H1 (cell line): ENCODE results near the gene ZDHHC17. TPM values are rescaled to one million over a fixed set of nuclear protein-coding genes. Genes with fewer than 3 reads are reported as not detected.

Experiments used
- CTCF ChIA-PET: fragments of 300-600 bp; sonication (Branson Sonifier 250); formaldehyde crosslinking; loops from one replicate; lab custom pipeline; 2021; ENCODE audit not compliant: partially characterized antibody; lab: Charles Lee
- POLR2A ChIA-PET: fragments of 300-600 bp; sonication (Branson Sonifier 250); formaldehyde crosslinking; loops from one replicate; lab custom pipeline; 2021; ENCODE audit warnings: inconsistent platforms; ENCODE audit not compliant: partially characterized antibody; lab: Charles Lee
- DNase-seq, 2 experiments: peaks; one replicate each; pipeline versions ENCODE4 v3.0.0 to v3.0.0-alpha.2; 2010 to 2022; ENCODE audit warnings: low spot score in 2 of 2, low read depth in 1 of 2, mixed read lengths in 1 of 2
- FAIRE-seq: peaks from 2 replicates; lab custom pipeline; 2011; peaks lifted over from hg19 to GRCh38; lab: Jason Lieb, UNC
- H2AFZ ChIP-seq: 2 replicates; pipeline ENCODE4 v1.8.1; 2012; ENCODE audit warnings: low read length, inconsistent platforms
- H2AK5ac ChIP-seq: 2 replicates; pipeline ENCODE4 v1.6.1; 2013; ENCODE audit warnings: low read depth, low read length
- H2BK120ac ChIP-seq: replicated peaks from 2 replicates; pipeline ENCODE3; 2013; ENCODE audit warnings: low read depth, low read length, inconsistent platforms
- H2BK12ac ChIP-seq: 2 replicates; pipeline ENCODE4 v1.6.1; 2013; ENCODE audit warnings: low read depth, low read length
- H2BK15ac ChIP-seq: 2 replicates; pipeline ENCODE4 v1.6.1; 2013; ENCODE audit warnings: low read length
- H2BK20ac ChIP-seq: 2 replicates; pipeline ENCODE4 v1.6.1; 2013; ENCODE audit warnings: low read length
- H2BK5ac ChIP-seq: 2 replicates; pipeline ENCODE4 v1.6.1; 2013; ENCODE audit warnings: low read depth, low read length
- H3K14ac ChIP-seq: 2 replicates; pipeline ENCODE4 v1.6.1; 2013; ENCODE audit warnings: inconsistent platforms; ENCODE audit not compliant: insufficient read length
- H3K18ac ChIP-seq: 2 replicates; pipeline ENCODE4 v1.6.1; 2013; ENCODE audit warnings: low read length; ENCODE audit errors: extremely low read depth
- H3K23ac ChIP-seq: 2 replicates; pipeline ENCODE4 v1.6.1; 2013; ENCODE audit warnings: inconsistent platforms; ENCODE audit not compliant: insufficient read length
- H3K23me2 ChIP-seq: 2 replicates; pipeline ENCODE4 v1.6.1; 2013; ENCODE audit warnings: low read depth, low read length
- H3K27ac ChIP-seq: 2 replicates; pipeline ENCODE4 v1.6.1; 2011; ENCODE audit warnings: low read depth, low read length, inconsistent platforms
- H3K27me3 ChIP-seq, 4 experiments: replicated peaks in 1 of 4; 1 replicate in 1 of 4; 2 replicates in 3 of 4; pipeline versions ENCODE4 v1.6.1 to v1.8.1; 2011 to 2013; ENCODE audit warnings: low read length in 3 of 4, mild to moderate bottlenecking in 3 of 4, inconsistent platforms in 2 of 4, mixed read lengths in 2 of 4, moderate library complexity in 1 of 4; ENCODE audit not compliant: control insufficient read depth in 3 of 4, insufficient read depth in 3 of 4; ENCODE audit errors: extremely low read depth in 1 of 4
- H3K36me3 ChIP-seq, 4 experiments: 2 replicates each; pipeline versions ENCODE4 v1.6.1 to v1.8.1; 2011 to 2013; ENCODE audit warnings: mild to moderate bottlenecking in 4 of 4, low read length in 3 of 4, moderate library complexity in 2 of 4, control low read depth in 1 of 4, inconsistent platforms in 1 of 4; ENCODE audit not compliant: insufficient read depth in 4 of 4, control insufficient read depth in 2 of 4
- H3K4ac ChIP-seq: replicated peaks from 2 replicates; pipeline ENCODE3; 2013; ENCODE audit warnings: low read length, low read depth, mixed read lengths, inconsistent platforms; ENCODE audit not compliant: insufficient read length
- H3K4me1 ChIP-seq, 4 experiments: replicated peaks in 1 of 4; 1 replicate in 1 of 4; 2 replicates in 3 of 4; pipeline versions ENCODE4 v1.6.1 to v1.8.1; 2011 to 2013; ENCODE audit warnings: low read length in 3 of 4, inconsistent platforms in 2 of 4, mixed read lengths in 1 of 4; ENCODE audit not compliant: insufficient read depth in 4 of 4, control insufficient read depth in 3 of 4
- H3K4me2 ChIP-seq, 2 experiments: 2 replicates each; pipeline versions ENCODE4 v1.6.1 to v1.8.1; 2011 to 2013; ENCODE audit warnings: low read depth in 2 of 2, low read length in 2 of 2, control low read depth in 1 of 2, inconsistent platforms in 1 of 2, mild to moderate bottlenecking in 1 of 2; ENCODE audit not compliant: insufficient read depth in 1 of 2
- H3K4me3 ChIP-seq, 4 experiments: fragments of 200-600, 300-600 bp in 1 of 4; sonication (generic), shearing (Covaris generic), sonication (Bioruptor Twin) in 1 of 4; 2 replicates each; pipeline versions ENCODE4 v1.5.1 to v1.8.1; 2011 to 2016; ENCODE audit warnings: low read length in 4 of 4, low read depth in 3 of 4, control low read depth in 2 of 4, inconsistent platforms in 2 of 4, mild to moderate bottlenecking in 2 of 4, mixed read lengths in 1 of 4, moderate library complexity in 1 of 4; ENCODE audit not compliant: insufficient read depth in 2 of 4; ENCODE audit errors: extremely low read depth in 1 of 4
- H3K56ac ChIP-seq: replicated peaks from 2 replicates; pipeline ENCODE3; 2013; ENCODE audit warnings: low read depth, mild to moderate bottlenecking, mixed read lengths, low read length, inconsistent platforms; ENCODE audit not compliant: insufficient read length
- H3K79me1 ChIP-seq: 2 replicates; pipeline ENCODE4 v1.6.1; 2013; ENCODE audit warnings: low read depth, low read length, control low read depth
- H3K79me2 ChIP-seq, 2 experiments: 2 replicates each; pipeline versions ENCODE4 v1.6.1 to v1.8.1; 2012 to 2013; ENCODE audit warnings: low read length in 2 of 2, mild to moderate bottlenecking in 2 of 2, inconsistent platforms in 1 of 2; ENCODE audit not compliant: insufficient read depth in 2 of 2, control insufficient read depth in 1 of 2
- H3K9ac ChIP-seq, 4 experiments: replicated peaks in 1 of 4; 1 replicate in 1 of 4; 2 replicates in 3 of 4; pipeline versions ENCODE4 v1.6.1 to v1.8.1; 2011 to 2013; ENCODE audit warnings: low read depth in 3 of 4, low read length in 3 of 4, control low read depth in 2 of 4, mild to moderate bottlenecking in 2 of 4, moderate library complexity in 2 of 4, inconsistent platforms in 1 of 4; ENCODE audit errors: extremely low read depth in 1 of 4
- H3K9me3 ChIP-seq, 2 experiments: 2 replicates each; pipeline versions ENCODE4 v1.6.1 to v1.8.1; 2012 to 2013; ENCODE audit warnings: mild to moderate bottlenecking in 2 of 2, moderate library complexity in 2 of 2, control low read depth in 1 of 2, inconsistent platforms in 1 of 2, low read depth in 1 of 2, low read length in 1 of 2, mixed read lengths in 1 of 2; ENCODE audit not compliant: insufficient read depth in 2 of 2
- H4K20me1 ChIP-seq, 2 experiments: replicated peaks in 1 of 2; 2 replicates each; pipeline versions ENCODE3 to v1.8.1; 2011 to 2013; ENCODE audit warnings: inconsistent platforms in 2 of 2, low read length in 2 of 2, mild to moderate bottlenecking in 1 of 2; ENCODE audit not compliant: insufficient read depth in 2 of 2, control insufficient read depth in 1 of 2
- H4K5ac ChIP-seq: 2 replicates; pipeline ENCODE4 v1.6.1; 2013; ENCODE audit warnings: low read length, low read depth, mixed read lengths, inconsistent platforms; ENCODE audit not compliant: insufficient read length
- H4K8ac ChIP-seq: 2 replicates; pipeline ENCODE4 v1.8.0; 2013; ENCODE audit warnings: mild to moderate bottlenecking, moderate library complexity, low read length, inconsistent platforms; ENCODE audit not compliant: insufficient read depth; ENCODE audit errors: extremely low read depth
- H4K91ac ChIP-seq: replicated peaks from 2 replicates; pipeline ENCODE3; 2013; ENCODE audit warnings: low read length, mixed read lengths, inconsistent platforms; ENCODE audit not compliant: insufficient read length
- BRCA1 ChIP-seq: IDR thresholded peaks from 2 replicates; pipeline ENCODE4 v1.6.1; 2012; ENCODE audit warnings: low read depth, low read length, improper control_type of control experiment
- TAF7 ChIP-seq: optimal IDR thresholded peaks from 2 replicates; pipeline ENCODE3; 2011; ENCODE audit warnings: low read depth, mild to moderate bottlenecking, inconsistent platforms, low read length, moderate library complexity, borderline replicate concordance
- WGBS, 2 experiments: shearing (Covaris generic) in 1 of 2; methylation state at CpG; one replicate each; pipeline versions ENCODE4 v1.1.6 to v1.1.7; 2013 to 2015; ENCODE audit warnings: low lambda C conversion rate in 2 of 2, mixed read lengths in 2 of 2, inconsistent platforms in 1 of 2, low coverage in 1 of 2, missing lambda C conversion rate in 1 of 2; ENCODE audit not compliant: insufficient replicate concordance in 2 of 2, insufficient coverage in 1 of 2, insufficient read length in 1 of 2; ENCODE audit errors: extremely low coverage in 1 of 2, missing lambda C conversion rate in 1 of 2; 5-methylcytosine and 5-hydroxymethylcytosine counted together
- polyA plus RNA-seq, 7 experiments: library from polyadenylated mRNA; depleted of rRNA in 3 of 7; stranded (reverse) in 5 of 7; unstranded in 2 of 7; fragments of >200 nt in 5 of 7; fragments of 200-250 nt in 2 of 7; gene quantifications; 1 replicate in 5 of 7; 2 replicates in 1 of 7; 4 replicates in 1 of 7; pipeline versions ENCODE4 v1.2.1 to v1.2.3, GENCODE V29; 2011 to 2013; ENCODE audit warnings: missing spikeins in 2 of 7, mixed read lengths in 2 of 7
- total RNA-seq: library from RNA; stranded (reverse); fragmentation: NEBNext Ultra II Directional; extraction: Animal tissue kit (Norgen Biotek cat#: 25700); gene quantifications from 2 replicates; pipeline ENCODE4 v1.2.1, GENCODE V29; 2021

ZDHHC17 gene
- total and polyA plus RNA-seq, 2 of the 8 experiments (the other 6 are each of a cell fraction or from before 2014, with no cell fraction given): 27.6 to 28.9 TPM

GRCh38 chr12:76786986-76787385, 23.1 kb downstream of the ZDHHC17 start:
- no peaks in the 10 kb centered on the region; a peak in 1 of 4 replicates for H3K9me3 ChIP-seq
- H4K5ac ChIP-seq: no peak overlapping the region
- H3K4ac ChIP-seq: no peak overlapping the region
- no peaks in the 10 kb centered on the region for H3K23me2 ChIP-seq
- H3K18ac ChIP-seq: no peak overlapping the region
- ChIA-PET POLR2A (no interaction called here), CTCF (interaction anchor here (0.9 kb wide), 1 partner anchor 98 kb away, joined by 3 read pairs; no protein-coding TSS in a partner anchor)
- H3K4me1 ChIP-seq: peaks cover 0 to 7% (median 1%) of the 10 kb centered on the region in 4 experiments; a peak in 3 of 7 replicates
- no peak overlapping the region for H3K9ac ChIP-seq
- H2BK20ac ChIP-seq: no peak overlapping the region
- WGBS, 2 experiments: 99% methylated on average over 3 of the region's 3 CpGs; no CpG with 5 or more reads in 1 of the 2 experiments
- H4K91ac ChIP-seq: no peak overlapping the region
- H2AFZ ChIP-seq: no peak overlapping the region
- no peak overlapping the region for H4K8ac ChIP-seq
- FAIRE-seq (no peak), DNase-seq (no peak)
- H2BK12ac ChIP-seq: no peak overlapping the region
- H3K27me3 ChIP-seq: no peaks in the 10 kb centered on the region
- H3K79me1 ChIP-seq: no peaks in the 10 kb centered on the region; the same call in 1 of the 2 replicates
- H2BK5ac ChIP-seq: no peak overlapping the region
- TF ChIP-seq BRCA1 (no peak), TAF7 (peak; percentile 48)
- TF ChIP-seq, all 59 proteins: peak for 1
- Histone ChIP-seq H2BK15ac (no peak overlapping the region), H3K36me3 (no peaks in the 10 kb centered on the region; a peak in 1 of 8 replicates), H3K79me2 (peaks cover 0 to 83% of the 10 kb centered on the region in 2 experiments; a peak in 2 of 4 replicates), H3K4me3 (no peak overlapping the region), H2AK5ac (no peak overlapping the region), H3K27ac (no peak overlapping the region), H3K56ac (no peak overlapping the region), H2BK120ac (no peak overlapping the region), H3K14ac (no peak overlapping the region), H3K4me2 (no peak overlapping the region), H3K23ac (no peak overlapping the region), H4K20me1 (peaks cover 0 to 3% of the 10 kb centered on the region in 2 experiments)
